HepG2 (cell line): ENCODE results near the gene HNRNPL. TPM values are rescaled to one million over a fixed set of nuclear protein-coding genes. Genes with fewer than 3 reads are reported as not detected.

ENCODE experiments used
- GLI4 ChIP-seq: sonication (generic); formaldehyde crosslinking; IDR thresholded peaks from 2 replicates; pipeline ENCODE4 v1.5.1; 2020; ENCODE audit warnings: missing genetic modification reagents, mild to moderate bottlenecking, moderate library complexity, borderline replicate concordance
- HNRNPK ChIP-seq: fragments of 200-400 bp; formaldehyde crosslinking; IDR thresholded peaks from 2 replicates; pipeline ENCODE4 v1.6.1; 2018; ENCODE audit warnings: low read length, low read depth, moderate library complexity, mild to moderate bottlenecking; ENCODE audit not compliant: poor library complexity, severe bottlenecking
- MAF1 ChIP-seq: sonication (generic); formaldehyde crosslinking; IDR thresholded peaks from 2 replicates; pipeline ENCODE4 v1.5.0; 2020; ENCODE audit warnings: missing genetic modification reagents, borderline replicate concordance
- NCOA2 ChIP-seq: sonication (generic); formaldehyde crosslinking; IDR thresholded peaks from 2 replicates; pipeline ENCODE4 v1.8.0; 2022; ENCODE audit warnings: inconsistent platforms
- NFKB2 ChIP-seq: sonication (generic); formaldehyde crosslinking; IDR thresholded peaks from 2 replicates; pipeline ENCODE4 v1.4.0; 2020; ENCODE audit warnings: missing genetic modification reagents, borderline replicate concordance
- SUZ12 ChIP-seq: fragments of 150-350 bp; IDR thresholded peaks from 2 replicates; pipeline ENCODE4 v1.6.1; 2014; ENCODE audit warnings: low read depth, low read length
- ZBTB21 ChIP-seq: sonication (generic); formaldehyde crosslinking; IDR thresholded peaks from 2 replicates; pipeline ENCODE4 v1.4.0; 2020; ENCODE audit warnings: missing genetic modification reagents
- ZNF101 ChIP-seq: sonication (generic); formaldehyde crosslinking; IDR thresholded peaks from 2 replicates; pipeline ENCODE4 v1.4.0; 2020; ENCODE audit warnings: mild to moderate bottlenecking, low read depth, missing genetic modification reagents, borderline replicate concordance
- ZNF207 ChIP-seq: fragments of 450-650 bp; IDR thresholded peaks from 2 replicates; pipeline ENCODE4 v1.6.1; 2016; ENCODE audit warnings: antibody characterized with exemption, borderline replicate concordance
- ZNF552 ChIP-seq: sonication (generic); formaldehyde crosslinking; IDR thresholded peaks from 2 replicates; pipeline ENCODE4 v1.9.0; 2022; ENCODE audit warnings: missing genetic modification reagents, mild to moderate bottlenecking, borderline replicate concordance
- ZNF709 ChIP-seq: sonication (generic); formaldehyde crosslinking; IDR thresholded peaks from 2 replicates; pipeline ENCODE4 v1.5.0; 2020; ENCODE audit warnings: mild to moderate bottlenecking, missing genetic modification reagents
- ZNF768 ChIP-seq: sonication (generic); formaldehyde crosslinking; IDR thresholded peaks from 2 replicates; pipeline ENCODE4 v1.4.0; 2020; ENCODE audit warnings: missing genetic modification reagents
- polyA plus RNA-seq, 8 experiments: library from polyadenylated mRNA; depleted of rRNA in 3 of 8; stranded (reverse) in 7 of 8; unstranded in 1 of 8; fragments of >200 nt; fragmentation: Illumina TruSeq in 4 of 8; extraction: Trizol in 4 of 8; gene quantifications; 2 replicates each; pipeline versions ENCODE4 v1.2.1 to v1.2.3, GENCODE V29; 2011 to 2016; ENCODE audit warnings: low read depth in 4 of 8, missing spikeins in 1 of 8, mixed read lengths in 1 of 8; ENCODE audit not compliant: insufficient read depth in 1 of 8
- total RNA-seq, 5 experiments: library from RNA; depleted of rRNA; stranded (reverse); fragments of >200 nt; fragmentation: Illumina TruSeq; extraction: Trizol; gene quantifications; 2 replicates each; pipeline ENCODE4 v1.2.3, GENCODE V29; 2016; ENCODE audit warnings: low read depth in 1 of 5
- TF ChIP-seq, protein P1 (sequence below): sonication (generic); formaldehyde crosslinking; IDR thresholded peaks from 2 replicates; pipeline ENCODE4 v1.8.1; 2023; ENCODE audit warnings: mild to moderate bottlenecking, missing genetic modification reagents
- TF ChIP-seq, protein P2 (sequence below): sonication (generic); formaldehyde crosslinking; IDR thresholded peaks from 2 replicates; pipeline ENCODE4 v1.4.0; 2020; ENCODE audit warnings: missing genetic modification reagents, borderline replicate concordance
- TF ChIP-seq, protein P3 (sequence below): sonication (generic); formaldehyde crosslinking; IDR thresholded peaks from 2 replicates; pipeline ENCODE4 v1.4.0; 2020; ENCODE audit warnings: missing genetic modification reagents
- TF ChIP-seq, protein P4 (sequence below): sonication (generic); formaldehyde crosslinking; IDR thresholded peaks from 2 replicates; pipeline ENCODE4 v1.5.0; 2020; ENCODE audit warnings: mild to moderate bottlenecking, missing genetic modification reagents

HNRNPL gene
- total and polyA plus RNA-seq, 2 of the 13 experiments (the other 11 are each of a cell fraction or from before 2014, with no cell fraction given) = 156 to 278 TPM

DNA sequence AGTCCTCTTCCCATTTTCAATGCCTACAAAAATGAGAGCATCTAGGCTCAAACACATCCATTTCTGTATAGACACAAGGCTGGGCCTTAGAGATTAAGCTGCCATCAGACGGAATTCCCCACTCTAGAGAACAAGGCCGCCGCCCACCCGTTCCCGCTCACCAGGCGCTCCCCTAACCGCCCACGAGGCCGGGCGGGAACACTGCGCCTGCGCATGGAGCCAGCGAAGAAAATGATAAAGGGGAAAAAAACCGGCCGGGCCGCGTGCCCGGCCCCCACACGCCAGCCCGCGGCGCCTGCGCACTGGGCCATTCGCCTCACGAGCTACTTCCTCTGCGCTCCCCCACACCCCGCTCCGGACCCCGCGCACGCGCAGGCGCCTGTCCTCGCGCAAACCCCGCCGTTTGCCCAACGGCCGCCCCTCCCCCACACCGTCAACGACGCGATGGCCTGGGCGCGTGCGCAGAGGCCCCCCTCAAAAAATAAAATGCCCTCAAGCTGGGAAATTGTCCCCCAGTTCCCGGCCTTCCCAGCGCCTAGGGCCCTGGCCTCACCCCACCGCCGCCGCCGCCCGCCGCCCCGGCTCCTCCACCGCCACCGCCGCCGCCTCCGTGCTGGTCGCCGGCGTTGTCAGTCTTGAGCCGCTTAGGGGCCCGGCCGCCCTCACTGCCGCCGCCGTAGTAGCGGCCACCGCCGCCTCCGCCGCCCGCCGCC is 483 bp downstream of the HNRNPL start (continued):
- 0 out of 2 replicates have a peak, but pooled peaks have one; percentile 52 for TF ChIP-seq ZNF709 (CRISPR knock-in tag)
- no peak for TF ChIP-seq ZNF552 (CRISPR knock-in tag)
- peak; percentile 45; the same call in 1 of the 2 replicates for TF ChIP-seq NFKB2 (CRISPR knock-in tag)
- TF ChIP-seq, protein P1, sequence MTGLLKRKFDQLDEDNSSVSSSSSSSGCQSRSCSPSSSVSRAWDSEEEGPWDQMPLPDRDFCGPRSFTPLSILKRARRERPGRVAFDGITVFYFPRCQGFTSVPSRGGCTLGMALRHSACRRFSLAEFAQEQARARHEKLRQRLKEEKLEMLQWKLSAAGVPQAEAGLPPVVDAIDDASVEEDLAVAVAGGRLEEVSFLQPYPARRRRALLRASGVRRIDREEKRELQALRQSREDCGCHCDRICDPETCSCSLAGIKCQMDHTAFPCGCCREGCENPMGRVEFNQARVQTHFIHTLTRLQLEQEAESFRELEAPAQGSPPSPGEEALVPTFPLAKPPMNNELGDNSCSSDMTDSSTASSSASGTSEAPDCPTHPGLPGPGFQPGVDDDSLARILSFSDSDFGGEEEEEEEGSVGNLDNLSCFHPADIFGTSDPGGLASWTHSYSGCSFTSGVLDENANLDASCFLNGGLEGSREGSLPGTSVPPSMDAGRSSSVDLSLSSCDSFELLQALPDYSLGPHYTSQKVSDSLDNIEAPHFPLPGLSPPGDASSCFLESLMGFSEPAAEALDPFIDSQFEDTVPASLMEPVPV (CRISPR knock-in tag) = no peak; the same call in 1 of the 2 replicates
- no peak for TF ChIP-seq SUZ12
- TF ChIP-seq, protein P2, sequence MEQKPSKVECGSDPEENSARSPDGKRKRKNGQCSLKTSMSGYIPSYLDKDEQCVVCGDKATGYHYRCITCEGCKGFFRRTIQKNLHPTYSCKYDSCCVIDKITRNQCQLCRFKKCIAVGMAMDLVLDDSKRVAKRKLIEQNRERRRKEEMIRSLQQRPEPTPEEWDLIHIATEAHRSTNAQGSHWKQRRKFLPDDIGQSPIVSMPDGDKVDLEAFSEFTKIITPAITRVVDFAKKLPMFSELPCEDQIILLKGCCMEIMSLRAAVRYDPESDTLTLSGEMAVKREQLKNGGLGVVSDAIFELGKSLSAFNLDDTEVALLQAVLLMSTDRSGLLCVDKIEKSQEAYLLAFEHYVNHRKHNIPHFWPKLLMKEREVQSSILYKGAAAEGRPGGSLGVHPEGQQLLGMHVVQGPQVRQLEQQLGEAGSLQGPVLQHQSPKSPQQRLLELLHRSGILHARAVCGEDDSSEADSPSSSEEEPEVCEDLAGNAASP (CRISPR knock-in tag) = peak; percentile 35; the same call in 1 of the 2 replicates
- no peak for TF ChIP-seq ZBTB21
- TF ChIP-seq NCOA2 (CRISPR knock-in tag) = no peak
- no peak for TF ChIP-seq ZNF207
- TF ChIP-seq MAF1 (CRISPR knock-in tag) = no peak
- TF ChIP-seq GLI4 (CRISPR knock-in tag) = peak; percentile 65; the same call in 1 of the 2 replicates
- TF ChIP-seq ZNF101 (CRISPR knock-in tag) = no peak
- peak; percentile 65; the same call in 1 of the 2 replicates for TF ChIP-seq ZNF768
- TF ChIP-seq, protein P3, sequence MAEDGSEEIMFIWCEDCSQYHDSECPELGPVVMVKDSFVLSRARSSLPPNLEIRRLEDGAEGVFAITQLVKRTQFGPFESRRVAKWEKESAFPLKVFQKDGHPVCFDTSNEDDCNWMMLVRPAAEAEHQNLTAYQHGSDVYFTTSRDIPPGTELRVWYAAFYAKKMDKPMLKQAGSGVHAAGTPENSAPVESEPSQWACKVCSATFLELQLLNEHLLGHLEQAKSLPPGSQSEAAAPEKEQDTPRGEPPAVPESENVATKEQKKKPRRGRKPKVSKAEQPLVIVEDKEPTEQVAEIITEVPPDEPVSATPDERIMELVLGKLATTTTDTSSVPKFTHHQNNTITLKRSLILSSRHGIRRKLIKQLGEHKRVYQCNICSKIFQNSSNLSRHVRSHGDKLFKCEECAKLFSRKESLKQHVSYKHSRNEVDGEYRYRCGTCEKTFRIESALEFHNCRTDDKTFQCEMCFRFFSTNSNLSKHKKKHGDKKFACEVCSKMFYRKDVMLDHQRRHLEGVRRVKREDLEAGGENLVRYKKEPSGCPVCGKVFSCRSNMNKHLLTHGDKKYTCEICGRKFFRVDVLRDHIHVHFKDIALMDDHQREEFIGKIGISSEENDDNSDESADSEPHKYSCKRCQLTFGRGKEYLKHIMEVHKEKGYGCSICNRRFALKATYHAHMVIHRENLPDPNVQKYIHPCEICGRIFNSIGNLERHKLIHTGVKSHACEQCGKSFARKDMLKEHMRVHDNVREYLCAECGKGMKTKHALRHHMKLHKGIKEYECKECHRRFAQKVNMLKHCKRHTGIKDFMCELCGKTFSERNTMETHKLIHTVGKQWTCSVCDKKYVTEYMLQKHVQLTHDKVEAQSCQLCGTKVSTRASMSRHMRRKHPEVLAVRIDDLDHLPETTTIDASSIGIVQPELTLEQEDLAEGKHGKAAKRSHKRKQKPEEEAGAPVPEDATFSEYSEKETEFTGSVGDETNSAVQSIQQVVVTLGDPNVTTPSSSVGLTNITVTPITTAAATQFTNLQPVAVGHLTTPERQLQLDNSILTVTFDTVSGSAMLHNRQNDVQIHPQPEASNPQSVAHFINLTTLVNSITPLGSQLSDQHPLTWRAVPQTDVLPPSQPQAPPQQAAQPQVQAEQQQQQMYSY (CRISPR knock-in tag) = no peak
- TF ChIP-seq HNRNPK = no peak
- TF ChIP-seq, protein P4, sequence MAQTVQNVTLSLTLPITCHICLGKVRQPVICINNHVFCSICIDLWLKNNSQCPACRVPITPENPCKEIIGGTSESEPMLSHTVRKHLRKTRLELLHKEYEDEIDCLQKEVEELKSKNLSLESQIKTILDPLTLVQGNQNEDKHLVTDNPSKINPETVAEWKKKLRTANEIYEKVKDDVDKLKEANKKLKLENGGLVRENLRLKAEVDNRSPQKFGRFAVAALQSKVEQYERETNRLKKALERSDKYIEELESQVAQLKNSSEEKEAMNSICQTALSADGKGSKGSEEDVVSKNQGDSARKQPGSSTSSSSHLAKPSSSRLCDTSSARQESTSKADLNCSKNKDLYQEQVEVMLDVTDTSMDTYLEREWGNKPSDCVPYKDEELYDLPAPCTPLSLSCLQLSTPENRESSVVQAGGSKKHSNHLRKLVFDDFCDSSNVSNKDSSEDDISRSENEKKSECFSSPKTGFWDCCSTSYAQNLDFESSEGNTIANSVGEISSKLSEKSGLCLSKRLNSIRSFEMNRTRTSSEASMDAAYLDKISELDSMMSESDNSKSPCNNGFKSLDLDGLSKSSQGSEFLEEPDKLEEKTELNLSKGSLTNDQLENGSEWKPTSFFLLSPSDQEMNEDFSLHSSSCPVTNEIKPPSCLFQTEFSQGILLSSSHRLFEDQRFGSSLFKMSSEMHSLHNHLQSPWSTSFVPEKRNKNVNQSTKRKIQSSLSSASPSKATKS (CRISPR knock-in tag) = no peak
